ENCODE measurements around the gene CEP162.

GRCh38 chr6:84260926-84261325 is 33.5 kb upstream of the CEP162 start:
- TF ChIP-seq POLR2A (IDR thresholded peaks at IDR 0.05) (no peak), CTCF (IDR thresholded peaks at IDR 0.05) (no peak)

Data from tibial nerve (tissue), 3 donors.